GM18520 (cell line): ENCODE measurements around the gene RBM20.

Source experiments
- ATAC-seq: cut with Tn5 transposase; IDR thresholded peaks from one replicate; pipeline ENCODE4 v1.9.1; 2021; ENCODE audit not compliant: unreplicated experiment

Gene RBM20

DNA sequence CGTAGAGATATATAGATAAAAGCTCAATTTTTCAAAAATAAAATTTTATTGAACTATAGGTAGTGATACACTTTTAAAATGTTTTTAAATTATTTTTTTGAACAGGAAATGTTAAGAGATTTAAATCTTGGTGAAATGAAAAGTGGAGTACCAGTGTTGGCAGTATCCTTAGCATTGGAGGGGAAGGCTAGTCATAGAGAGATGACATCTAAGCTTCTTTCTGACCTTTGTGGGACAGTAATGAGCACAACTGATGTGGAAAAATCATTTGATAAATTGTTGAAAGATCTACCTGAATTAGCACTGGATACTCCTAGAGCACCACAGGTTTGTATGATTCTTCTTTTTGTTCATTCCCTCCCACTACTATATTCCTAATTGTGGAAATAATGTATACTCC lies 243.4 kb downstream of the RBM20 start:
- no peak for ATAC-seq
